Caco-2 (cell line): ENCODE results near the gene PLGLB1. TPM values are rescaled to one million over a fixed set of nuclear protein-coding genes. Genes with fewer than 3 reads are reported as not detected.
"Not testable (repeated sequence)": the region's sequence is repeated elsewhere in the genome, so short reads cannot be mapped to it uniquely, and the experiment has no call there.

Experiments used
- BruUV-seq: library from RNA; stranded (reverse); fragments of 400-500 nt; replicated peaks from 2 replicates; lab custom pipeline; 2021; lab: Mats Ljungman, UMichigan
- CTCF ChIA-PET: fragments of 300-600 bp; sonication (Branson Sonifier 250); formaldehyde crosslinking; loops from one replicate; lab custom pipeline; 2022; ENCODE audit warnings: antibody characterized with exemption; lab: Charles Lee
- POLR2A ChIA-PET: fragments of 300-600 bp; sonication (Branson Sonifier 250); formaldehyde crosslinking; loops from one replicate; lab custom pipeline; 2022; ENCODE audit warnings: antibody characterized with exemption; lab: Charles Lee
- DNase-seq, 2 experiments: peaks; one replicate each; pipeline versions ENCODE4 v3.0.0 to v3.0.0-alpha.2; 2020 to 2022
- H3K27me3 ChIP-seq: replicated peaks from 2 replicates; pipeline ENCODE4 v1.6.0; 2011; ENCODE audit warnings: low read length; ENCODE audit not compliant: control insufficient read depth, insufficient read depth
- H3K36me3 ChIP-seq: 2 replicates; pipeline ENCODE4 v1.5.1; 2011; ENCODE audit warnings: low read length; ENCODE audit not compliant: control insufficient read depth, insufficient read depth
- H3K4me1 ChIP-seq: fragments of 250-450 bp; sonication (Bioruptor Pico); 2 replicates; pipeline ENCODE4 v1.5.1; 2020; ENCODE audit warnings: mild to moderate bottlenecking
- H3K4me3 ChIP-seq: 2 replicates; pipeline ENCODE4 v1.5.1; 2011; ENCODE audit warnings: low read depth, mild to moderate bottlenecking, control low read depth, low read length
- H3K9me3 ChIP-seq: fragments of 250-450 bp; sonication (Bioruptor Pico); 2 replicates; pipeline ENCODE4 v1.5.1; 2020; ENCODE audit warnings: mild to moderate bottlenecking, moderate library complexity
- H3K27ac Mint-ChIP-seq: one replicate; pipeline ENCODE4 v1.8.0; 2022; ENCODE audit warnings: mixed read lengths; ENCODE audit not compliant: unreplicated experiment
- H3K27me3 Mint-ChIP-seq: one replicate; pipeline ENCODE4 v1.8.0; 2022; ENCODE audit warnings: mixed read lengths; ENCODE audit not compliant: insufficient read depth, unreplicated experiment
- H3K36me3 Mint-ChIP-seq: one replicate; pipeline ENCODE4 v1.8.0; 2022; ENCODE audit warnings: mild to moderate bottlenecking, mixed read lengths; ENCODE audit not compliant: insufficient read depth, unreplicated experiment
- H3K4me1 Mint-ChIP-seq: one replicate; pipeline ENCODE4 v1.8.0; 2022; ENCODE audit warnings: low read depth, mixed read lengths; ENCODE audit not compliant: unreplicated experiment
- H3K4me3 Mint-ChIP-seq: one replicate; pipeline ENCODE4 v1.8.0; 2022; ENCODE audit warnings: mild to moderate bottlenecking, moderate library complexity, mixed read lengths; ENCODE audit not compliant: unreplicated experiment
- H3K9me3 Mint-ChIP-seq: one replicate; pipeline ENCODE4 v1.8.0; 2022; ENCODE audit warnings: mixed read lengths; ENCODE audit not compliant: unreplicated experiment
- CTCF ChIP-seq, 2 experiments: fragments of 200-600 bp in 1 of 2; IDR thresholded peaks; 1 replicate in 1 of 2; 2 replicates in 1 of 2; pipeline versions ENCODE4 v1.5.1 to v1.8.0; 2011 to 2022; ENCODE audit warnings: antibody characterized with exemption in 1 of 2, control low read depth in 1 of 2, inconsistent platforms in 1 of 2, low read depth in 1 of 2, low read length in 1 of 2, mild to moderate bottlenecking in 1 of 2, moderate library complexity in 1 of 2; ENCODE audit not compliant: insufficient read depth in 1 of 2, severe bottlenecking in 1 of 2, unreplicated experiment in 1 of 2
- intact Hi-C: fragments of 100-400 bp; cut with micrococcal nuclease; formaldehyde crosslinking; loops from one replicate; pipeline ENCODE4 v1.10.0; 2022; ENCODE audit not compliant: unreplicated experiment
- total RNA-seq: library from RNA; stranded (reverse); gene quantifications from 2 replicates; pipeline ENCODE4 v1.2.3, GENCODE V29; 2022

The PLGLB1 gene
- total RNA-seq, 1 experiment from 2014 or later: not detected

GRCh38 chr2:87054375-87054774 lies 32.7 kb upstream of the PLGLB1 start:
- H3K4me1 ChIP-seq, H3K4me3 Mint-ChIP-seq, BruUV-seq, H3K27me3 ChIP-seq, POLR2A ChIA-PET, H3K36me3 ChIP-seq, DNase-seq, intact Hi-C loops, H3K4me1 Mint-ChIP-seq, H3K9me3 ChIP-seq, H3K27ac Mint-ChIP-seq, H3K36me3 Mint-ChIP-seq, H3K4me3 ChIP-seq, H3K27me3 Mint-ChIP-seq, H3K9me3 Mint-ChIP-seq, CTCF ChIA-PET: not testable (repeated sequence)

GRCh38 chr2:87041321-87041978 lies 19.8 kb upstream of the PLGLB1 start:
- H3K4me1 Mint-ChIP-seq, H3K27me3 Mint-ChIP-seq, H3K9me3 ChIP-seq, intact Hi-C loops, H3K9me3 Mint-ChIP-seq, H3K4me3 Mint-ChIP-seq, POLR2A ChIA-PET, BruUV-seq, H3K4me3 ChIP-seq, H3K4me1 ChIP-seq, H3K36me3 ChIP-seq, H3K36me3 Mint-ChIP-seq, H3K27me3 ChIP-seq, H3K27ac Mint-ChIP-seq, CTCF ChIA-PET: not testable (repeated sequence)
- DNase-seq: peak in 1 of 2 experiments; percentile 72
- TF ChIP-seq CTCF (IDR thresholded peaks at IDR 0.05; ENCODE audit: insufficient read depth in 1 of 2, low read depth in 1 of 2, low read length in 1 of 2, severe bottlenecking in 1 of 2, unreplicated experiment in 1 of 2): peak; percentile 3 to 44

GRCh38 chr2:87028607-87029006 lies 7.0 kb upstream of the PLGLB1 start:
- H3K4me1 ChIP-seq, H3K9me3 Mint-ChIP-seq, H3K27ac Mint-ChIP-seq, H3K4me1 Mint-ChIP-seq, POLR2A ChIA-PET, CTCF ChIA-PET, BruUV-seq, DNase-seq, intact Hi-C loops, H3K36me3 ChIP-seq, H3K27me3 Mint-ChIP-seq, H3K4me3 Mint-ChIP-seq, H3K4me3 ChIP-seq, H3K9me3 ChIP-seq, H3K36me3 Mint-ChIP-seq, H3K27me3 ChIP-seq: not testable (repeated sequence)

- CTCF ChIA-PET, BruUV-seq: not testable (repeated sequence)
These were observed 5.2 kb upstream of the PLGLB1 start for GRCh38 chr2:87026816-87027215.

GRCh38 chr2:87025927-87026326 lies 4.3 kb upstream of the PLGLB1 start:
- not testable (repeated sequence) for H3K4me3 ChIP-seq

More at GRCh38 chr2:87026816-87027215, 5.2 kb upstream of the PLGLB1 start:
- H3K4me3 Mint-ChIP-seq, H3K27me3 Mint-ChIP-seq, H3K4me3 ChIP-seq, H3K36me3 Mint-ChIP-seq, H3K27me3 ChIP-seq, H3K27ac Mint-ChIP-seq, DNase-seq, H3K9me3 ChIP-seq, H3K9me3 Mint-ChIP-seq, POLR2A ChIA-PET, intact Hi-C loops, H3K4me1 Mint-ChIP-seq, H3K36me3 ChIP-seq, H3K4me1 ChIP-seq: not testable (repeated sequence)

GRCh38 chr2:87023988-87024615 lies 2.5 kb upstream of the PLGLB1 start:
- H3K4me3 Mint-ChIP-seq, CTCF ChIA-PET, H3K9me3 ChIP-seq, H3K4me1 Mint-ChIP-seq, POLR2A ChIA-PET, H3K9me3 Mint-ChIP-seq, H3K36me3 ChIP-seq, H3K27ac Mint-ChIP-seq, H3K4me1 ChIP-seq, H3K27me3 ChIP-seq, H3K27me3 Mint-ChIP-seq, intact Hi-C loops, H3K4me3 ChIP-seq, H3K36me3 Mint-ChIP-seq: not testable (repeated sequence)
- peak in 1 of 2 experiments; percentile 5 for DNase-seq
- BruUV-seq: TSS peak; percentile 23

More at GRCh38 chr2:87025927-87026326, 4.3 kb upstream of the PLGLB1 start:
- POLR2A ChIA-PET, CTCF ChIA-PET, H3K4me1 ChIP-seq, H3K9me3 ChIP-seq, H3K27me3 ChIP-seq, intact Hi-C loops, H3K36me3 ChIP-seq, H3K4me1 Mint-ChIP-seq, H3K27ac Mint-ChIP-seq, H3K4me3 Mint-ChIP-seq, H3K36me3 Mint-ChIP-seq, H3K27me3 Mint-ChIP-seq, H3K9me3 Mint-ChIP-seq, DNase-seq, BruUV-seq: not testable (repeated sequence)
